ENCODE data around the gene SLFN11. TPM values are rescaled to one million over a fixed set of nuclear protein-coding genes. Genes with fewer than 3 reads are reported as not detected.
"Not testable (repeated sequence)": the region's sequence is repeated elsewhere in the genome, so short reads cannot be mapped to it uniquely, and the experiment has no call there.

SLFN11 gene
- not detected in 2 replicates for total RNA-seq
- not detected in 2 replicates for polyA plus RNA-seq

GRCh38 chr17:35373534-35373983, at the start of gene SLFN11:
Gene SLFN11, minus strand, starts transcription at chr17:35373621. Its CDS starts 9,814 bp downstream, at chr17:35363807.
- peak in 1 of 2 donors; percentile 95 for DNase-seq (ENCODE audit: low read depth in 1 of 2, low spot score in 1 of 2)
- Histone ChIP-seq H3K27ac (no peak within 1 kb of the TSS), H3K4me1 (ENCODE audit: low read depth) (no peaks in the 10 kb centered on the region), H3K27me3 (peaks cover 98% of the 10 kb centered on the region), H3K9me3 (ENCODE audit: low read depth) (no peaks in the 10 kb centered on the region), H3K36me3 (no peaks in the 10 kb centered on the region), H3K4me3 (peak within 1 kb of the TSS; percentile 2)
- TF ChIP-seq CTCF (IDR thresholded peaks at IDR 0.05; ENCODE audit: low read depth, low read length), result no peak

GRCh38 chr17:35421069-35421468, 47.6 kb upstream of the SLFN11 start:
- H3K4me1 ChIP-seq (ENCODE audit: low read depth); H3K27ac ChIP-seq; H3K27me3 ChIP-seq; H3K4me3 ChIP-seq; H3K36me3 ChIP-seq; DNase-seq (ENCODE audit: low read depth in 1 of 2, low spot score in 1 of 2); H3K9me3 ChIP-seq (ENCODE audit: low read depth): not testable (repeated sequence)

- no peaks in the 10 kb centered on the region for H3K9me3 ChIP-seq (ENCODE audit: low read depth)
- H3K4me3 ChIP-seq, result no peak overlapping the region
- no peak for TF ChIP-seq CTCF (IDR thresholded peaks at IDR 0.05; ENCODE audit: low read depth, low read length)
- H3K27me3 ChIP-seq, result no peaks in the 10 kb centered on the region
- no peaks in the 10 kb centered on the region for H3K36me3 ChIP-seq
- H3K27ac ChIP-seq, result no peak overlapping the region
- no peak for DNase-seq (ENCODE audit: low read depth in 1 of 2, low spot score in 1 of 2)
- H3K4me1 ChIP-seq (ENCODE audit: low read depth), result no peaks in the 10 kb centered on the region
Measured at GRCh38 chr17:35416659-35417058, 43.2 kb upstream of the SLFN11 start.

GRCh38 chr17:35414707-35415106, 41.3 kb upstream of the SLFN11 start:
- H3K27ac ChIP-seq; H3K4me3 ChIP-seq; H3K4me1 ChIP-seq (ENCODE audit: low read depth); H3K36me3 ChIP-seq; H3K27me3 ChIP-seq; H3K9me3 ChIP-seq (ENCODE audit: low read depth); DNase-seq (ENCODE audit: low read depth in 1 of 2, low spot score in 1 of 2): not testable (repeated sequence)

GRCh38 chr17:35414247-35414646, 40.8 kb upstream of the SLFN11 start:
- TF ChIP-seq CTCF (IDR thresholded peaks at IDR 0.05; ENCODE audit: low read depth, low read length), result no peak
- no peak for DNase-seq (ENCODE audit: low read depth in 1 of 2, low spot score in 1 of 2)
- Histone ChIP-seq H3K4me1 (ENCODE audit: low read depth) (no peaks in the 10 kb centered on the region), H3K4me3 (no peak overlapping the region), H3K27me3 (no peaks in the 10 kb centered on the region), H3K27ac (no peak overlapping the region), H3K9me3 (ENCODE audit: low read depth) (no peaks in the 10 kb centered on the region), H3K36me3 (no peaks in the 10 kb centered on the region)

- no peaks in the 10 kb centered on the region for H3K36me3 ChIP-seq
- H3K9me3 ChIP-seq (ENCODE audit: low read depth), result no peaks in the 10 kb centered on the region
- H3K27ac ChIP-seq, result no peak overlapping the region
- no peak for DNase-seq (ENCODE audit: low read depth in 1 of 2, low spot score in 1 of 2)
- H3K4me3 ChIP-seq, result no peak overlapping the region
- no peak for TF ChIP-seq CTCF (IDR thresholded peaks at IDR 0.05; ENCODE audit: low read depth, low read length)
- H3K27me3 ChIP-seq, result no peaks in the 10 kb centered on the region
- H3K4me1 ChIP-seq (ENCODE audit: low read depth), result no peaks in the 10 kb centered on the region
Measured at GRCh38 chr17:35407531-35407930, 34.1 kb upstream of the SLFN11 start.

- H3K4me1 ChIP-seq (ENCODE audit: low read depth), result no peaks in the 10 kb centered on the region
- TF ChIP-seq CTCF (IDR thresholded peaks at IDR 0.05; ENCODE audit: low read depth, low read length), result no peak
- H3K4me3 ChIP-seq, result no peak overlapping the region
- H3K9me3 ChIP-seq (ENCODE audit: low read depth), result no peaks in the 10 kb centered on the region
- DNase-seq (ENCODE audit: low read depth in 1 of 2, low spot score in 1 of 2), result no peak
- no peaks in the 10 kb centered on the region for H3K36me3 ChIP-seq
- no peaks in the 10 kb centered on the region for H3K27me3 ChIP-seq
- no peak overlapping the region for H3K27ac ChIP-seq
Measured at GRCh38 chr17:35406568-35406967, 33.1 kb upstream of the SLFN11 start.

Data from cardiac muscle cell (in vitro differentiated cells and primary cell).